PFSK-1 (cell line): ENCODE measurements around the gene DGLUCY.

Source experiments
- FOXP2 ChIP-seq: optimal IDR thresholded peaks from 2 replicates; pipeline ENCODE3; 2011; ENCODE audit warnings: borderline replicate concordance, control low read depth, inconsistent platforms; ENCODE audit not compliant: insufficient read depth; ENCODE audit errors: extremely low read length, extremely low read depth
- POLR2AphosphoS5 ChIP-seq: IDR thresholded peaks from 2 replicates; pipeline ENCODE4 v1.6.1; 2012; ENCODE audit warnings: low read depth, mild to moderate bottlenecking, control low read depth, low read length, moderate library complexity
- SIN3A ChIP-seq: IDR thresholded peaks from 2 replicates; pipeline ENCODE4 v1.6.1; 2012; ENCODE audit warnings: mild to moderate bottlenecking, low read length, moderate library complexity, borderline replicate concordance; ENCODE audit not compliant: insufficient read depth
- TAF1 ChIP-seq: IDR thresholded peaks from 2 replicates; pipeline ENCODE4 v1.6.1; 2012; ENCODE audit warnings: low read length, control low read depth, borderline replicate concordance; ENCODE audit not compliant: insufficient read depth
- TF ChIP-seq, protein P1 (sequence below), 2 experiments: IDR thresholded peaks; 2 replicates each; pipeline versions ENCODE4 v1.6.1 to v1.8.0; 2011 to 2012; ENCODE audit warnings: low read depth in 2 of 2, low read length in 2 of 2, control low read depth in 1 of 2, inconsistent platforms in 1 of 2, mild to moderate bottlenecking in 1 of 2, moderate library complexity in 1 of 2; ENCODE audit not compliant: insufficient read depth in 1 of 2

DNA sequence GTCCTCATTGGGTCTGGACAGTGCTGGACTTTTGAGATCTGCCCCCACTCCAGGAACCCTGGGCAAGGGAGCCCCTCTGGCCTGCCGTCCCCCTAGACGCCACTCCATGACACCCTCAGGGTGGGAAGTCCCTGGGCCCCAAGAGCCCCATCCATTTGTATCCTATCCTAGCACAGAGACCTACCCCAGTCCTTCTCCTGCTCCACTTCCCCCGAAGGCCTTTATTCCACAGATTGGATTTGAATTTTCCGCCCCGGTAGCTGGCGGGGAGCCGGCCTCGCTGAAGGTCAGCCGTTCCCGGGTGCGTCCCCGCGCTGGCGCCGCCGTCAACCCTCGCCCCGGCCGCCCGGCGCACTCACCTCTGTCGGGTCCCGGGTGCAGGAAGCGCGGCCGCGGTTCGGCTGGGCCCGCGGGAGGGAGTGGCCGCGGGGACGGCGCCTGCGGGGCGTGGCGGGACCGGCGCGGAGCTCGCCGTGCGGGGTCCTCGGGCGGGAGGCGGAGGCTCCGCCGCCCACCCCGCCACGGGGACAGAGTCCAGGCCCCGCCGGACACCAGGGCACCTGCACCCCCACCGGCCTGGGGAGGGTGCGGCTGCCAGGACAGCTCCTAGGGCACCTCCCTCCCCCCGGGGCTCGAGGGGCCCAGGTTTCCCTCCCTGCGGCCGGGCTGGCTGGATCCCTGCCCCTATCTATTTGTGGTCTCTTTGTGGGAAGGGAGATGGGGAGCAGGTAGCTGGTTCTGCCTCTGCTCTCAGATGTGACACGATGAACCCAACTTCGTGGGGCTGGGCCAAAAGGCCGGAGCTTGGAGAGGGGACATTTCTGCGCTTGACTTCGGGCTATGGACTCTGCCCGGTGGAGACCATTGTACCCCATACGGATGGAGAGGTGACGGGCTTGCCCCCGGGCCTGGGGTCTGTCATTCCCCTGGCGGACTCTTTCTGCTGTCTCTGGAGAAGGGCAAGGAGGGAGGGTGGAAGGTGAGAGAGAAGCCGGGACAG is 150.6 kb downstream of the DGLUCY start:
- TF ChIP-seq POLR2AphosphoS5 (no peak), TAF1 (no peak), SIN3A (no peak), FOXP2 (no peak)
- TF ChIP-seq, protein P1, sequence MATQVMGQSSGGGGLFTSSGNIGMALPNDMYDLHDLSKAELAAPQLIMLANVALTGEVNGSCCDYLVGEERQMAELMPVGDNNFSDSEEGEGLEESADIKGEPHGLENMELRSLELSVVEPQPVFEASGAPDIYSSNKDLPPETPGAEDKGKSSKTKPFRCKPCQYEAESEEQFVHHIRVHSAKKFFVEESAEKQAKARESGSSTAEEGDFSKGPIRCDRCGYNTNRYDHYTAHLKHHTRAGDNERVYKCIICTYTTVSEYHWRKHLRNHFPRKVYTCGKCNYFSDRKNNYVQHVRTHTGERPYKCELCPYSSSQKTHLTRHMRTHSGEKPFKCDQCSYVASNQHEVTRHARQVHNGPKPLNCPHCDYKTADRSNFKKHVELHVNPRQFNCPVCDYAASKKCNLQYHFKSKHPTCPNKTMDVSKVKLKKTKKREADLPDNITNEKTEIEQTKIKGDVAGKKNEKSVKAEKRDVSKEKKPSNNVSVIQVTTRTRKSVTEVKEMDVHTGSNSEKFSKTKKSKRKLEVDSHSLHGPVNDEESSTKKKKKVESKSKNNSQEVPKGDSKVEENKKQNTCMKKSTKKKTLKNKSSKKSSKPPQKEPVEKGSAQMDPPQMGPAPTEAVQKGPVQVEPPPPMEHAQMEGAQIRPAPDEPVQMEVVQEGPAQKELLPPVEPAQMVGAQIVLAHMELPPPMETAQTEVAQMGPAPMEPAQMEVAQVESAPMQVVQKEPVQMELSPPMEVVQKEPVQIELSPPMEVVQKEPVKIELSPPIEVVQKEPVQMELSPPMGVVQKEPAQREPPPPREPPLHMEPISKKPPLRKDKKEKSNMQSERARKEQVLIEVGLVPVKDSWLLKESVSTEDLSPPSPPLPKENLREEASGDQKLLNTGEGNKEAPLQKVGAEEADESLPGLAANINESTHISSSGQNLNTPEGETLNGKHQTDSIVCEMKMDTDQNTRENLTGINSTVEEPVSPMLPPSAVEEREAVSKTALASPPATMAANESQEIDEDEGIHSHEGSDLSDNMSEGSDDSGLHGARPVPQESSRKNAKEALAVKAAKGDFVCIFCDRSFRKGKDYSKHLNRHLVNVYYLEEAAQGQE (IDR thresholded peaks at IDR 0.05; ENCODE audit: insufficient read depth in 1 of 2, low read depth in 2 of 2, low read length in 2 of 2), result no peak
